22Rv1 (cell line): ENCODE measurements around the gene MYRIP.

Source experiments
- ZFX ChIP-seq: fragments of 450-650 bp; IDR thresholded peaks from 2 replicates; pipeline ENCODE4 v1.6.1; 2017; ENCODE audit warnings: antibody characterized with exemption, borderline replicate concordance
- TF ChIP-seq, protein P1 (sequence below): fragments of 450-650 bp; IDR thresholded peaks from 2 replicates; pipeline ENCODE4 v1.5.1; 2017; ENCODE audit warnings: mild to moderate bottlenecking

DNA sequence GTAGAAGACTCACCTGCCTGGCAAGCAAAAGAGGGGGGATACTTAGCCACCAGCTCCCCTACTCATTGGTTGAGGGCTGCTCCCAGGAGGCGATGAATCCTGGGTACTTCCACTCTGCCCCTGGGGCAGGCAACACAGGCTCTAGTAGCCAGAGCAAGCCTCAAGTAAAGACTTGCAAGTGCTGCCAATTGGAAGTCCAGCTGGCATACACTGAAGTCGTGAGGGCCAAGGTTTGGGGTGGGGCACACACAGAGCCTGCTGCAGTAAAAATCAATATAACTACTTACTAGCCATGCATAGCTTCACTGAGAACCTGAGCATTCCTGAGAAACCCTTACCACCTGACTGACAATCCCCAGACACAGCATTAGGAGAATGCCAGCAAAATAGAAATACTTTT lies 377.1 kb downstream of the MYRIP start:
- no peak for TF ChIP-seq ZFX
- TF ChIP-seq, protein P1, sequence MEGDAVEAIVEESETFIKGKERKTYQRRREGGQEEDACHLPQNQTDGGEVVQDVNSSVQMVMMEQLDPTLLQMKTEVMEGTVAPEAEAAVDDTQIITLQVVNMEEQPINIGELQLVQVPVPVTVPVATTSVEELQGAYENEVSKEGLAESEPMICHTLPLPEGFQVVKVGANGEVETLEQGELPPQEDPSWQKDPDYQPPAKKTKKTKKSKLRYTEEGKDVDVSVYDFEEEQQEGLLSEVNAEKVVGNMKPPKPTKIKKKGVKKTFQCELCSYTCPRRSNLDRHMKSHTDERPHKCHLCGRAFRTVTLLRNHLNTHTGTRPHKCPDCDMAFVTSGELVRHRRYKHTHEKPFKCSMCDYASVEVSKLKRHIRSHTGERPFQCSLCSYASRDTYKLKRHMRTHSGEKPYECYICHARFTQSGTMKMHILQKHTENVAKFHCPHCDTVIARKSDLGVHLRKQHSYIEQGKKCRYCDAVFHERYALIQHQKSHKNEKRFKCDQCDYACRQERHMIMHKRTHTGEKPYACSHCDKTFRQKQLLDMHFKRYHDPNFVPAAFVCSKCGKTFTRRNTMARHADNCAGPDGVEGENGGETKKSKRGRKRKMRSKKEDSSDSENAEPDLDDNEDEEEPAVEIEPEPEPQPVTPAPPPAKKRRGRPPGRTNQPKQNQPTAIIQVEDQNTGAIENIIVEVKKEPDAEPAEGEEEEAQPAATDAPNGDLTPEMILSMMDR = no peak
